Measurements from ENCODE around the gene FKRP. TPM values are rescaled to one million over a fixed set of nuclear protein-coding genes. Genes with fewer than 3 reads are reported as not detected.

Gene FKRP
- total RNA-seq, 1 donor from 2014 or later = 15.3 TPM

DNA sequence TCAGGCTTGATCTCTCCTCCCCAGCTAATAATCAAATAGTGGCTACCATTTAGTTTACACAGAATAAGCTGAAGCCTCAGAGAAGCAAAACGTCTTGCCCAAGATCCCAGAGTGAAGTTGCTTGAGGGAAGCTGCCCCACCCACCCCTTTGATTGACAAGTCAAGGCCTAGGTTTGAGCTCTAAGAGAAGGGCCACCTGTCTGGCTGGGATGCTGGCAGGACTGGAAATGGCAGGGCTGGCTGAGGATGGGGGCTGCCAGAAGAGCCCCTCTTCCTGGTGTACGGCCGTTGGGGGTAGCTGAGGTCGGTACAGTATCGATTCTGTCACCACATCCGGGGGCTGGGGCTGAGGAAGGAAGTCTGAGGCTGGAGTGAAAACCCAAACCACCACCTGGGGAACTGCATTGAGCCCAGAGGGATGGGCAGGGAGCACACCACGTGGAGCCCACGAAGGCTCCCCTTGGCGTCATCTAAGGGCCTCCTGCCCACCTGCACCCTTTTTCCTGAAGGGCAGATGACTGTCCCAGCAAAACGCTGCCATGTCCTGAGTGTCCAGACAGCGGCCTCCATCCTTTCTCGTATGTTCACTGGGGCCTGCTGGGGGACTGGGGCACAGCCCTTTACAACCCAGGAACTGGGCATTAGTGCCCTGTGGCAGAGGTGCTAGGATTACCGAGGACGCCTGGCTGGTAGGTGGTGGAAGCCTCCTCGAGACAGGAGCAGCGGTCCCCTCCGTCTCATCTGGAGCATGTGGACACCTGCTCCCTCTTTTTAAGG lies 27.5 kb upstream of the FKRP start:
- ATAC-seq (no peak), DNase-seq (peak; percentile 33)
- intact Hi-C loops (cut with micrococcal nuclease) = no loop called here

DNA sequence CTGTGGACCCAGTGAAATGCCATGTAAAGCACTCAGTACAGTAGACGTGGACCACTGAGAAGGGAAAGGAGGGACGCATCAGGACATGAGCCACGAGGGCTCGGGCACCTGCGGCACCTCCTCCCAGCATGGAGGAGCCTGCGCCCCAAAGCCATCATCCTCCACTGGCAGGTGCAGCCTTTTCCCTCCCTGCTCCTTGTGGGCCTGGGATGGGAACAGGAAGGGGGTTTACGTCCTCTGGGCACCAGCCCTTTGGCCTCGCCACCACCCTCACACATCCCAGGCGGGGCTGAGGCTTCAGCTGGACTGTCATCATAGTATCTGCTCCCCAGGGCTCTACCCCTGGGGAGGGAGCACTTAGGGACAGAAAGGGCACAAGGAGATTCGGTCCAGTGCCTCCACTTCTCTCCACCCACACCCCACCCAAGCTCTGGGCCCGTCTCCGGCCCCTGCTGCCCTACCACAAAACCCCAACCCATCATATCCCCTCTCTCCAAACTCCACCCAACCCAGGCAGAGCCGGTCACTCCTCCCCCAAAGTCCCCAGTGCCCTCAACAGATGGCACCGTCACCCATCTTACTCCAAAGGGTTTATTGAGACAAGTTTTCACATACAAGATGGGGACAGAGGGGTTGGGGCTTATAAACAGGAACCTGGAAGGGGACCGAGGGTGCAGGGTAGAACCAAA lies 26.8 kb upstream of the FKRP start:
- intact Hi-C loops (cut with micrococcal nuclease) = no loop called here
- DNase-seq = no peak
- no peak for ATAC-seq

DNA sequence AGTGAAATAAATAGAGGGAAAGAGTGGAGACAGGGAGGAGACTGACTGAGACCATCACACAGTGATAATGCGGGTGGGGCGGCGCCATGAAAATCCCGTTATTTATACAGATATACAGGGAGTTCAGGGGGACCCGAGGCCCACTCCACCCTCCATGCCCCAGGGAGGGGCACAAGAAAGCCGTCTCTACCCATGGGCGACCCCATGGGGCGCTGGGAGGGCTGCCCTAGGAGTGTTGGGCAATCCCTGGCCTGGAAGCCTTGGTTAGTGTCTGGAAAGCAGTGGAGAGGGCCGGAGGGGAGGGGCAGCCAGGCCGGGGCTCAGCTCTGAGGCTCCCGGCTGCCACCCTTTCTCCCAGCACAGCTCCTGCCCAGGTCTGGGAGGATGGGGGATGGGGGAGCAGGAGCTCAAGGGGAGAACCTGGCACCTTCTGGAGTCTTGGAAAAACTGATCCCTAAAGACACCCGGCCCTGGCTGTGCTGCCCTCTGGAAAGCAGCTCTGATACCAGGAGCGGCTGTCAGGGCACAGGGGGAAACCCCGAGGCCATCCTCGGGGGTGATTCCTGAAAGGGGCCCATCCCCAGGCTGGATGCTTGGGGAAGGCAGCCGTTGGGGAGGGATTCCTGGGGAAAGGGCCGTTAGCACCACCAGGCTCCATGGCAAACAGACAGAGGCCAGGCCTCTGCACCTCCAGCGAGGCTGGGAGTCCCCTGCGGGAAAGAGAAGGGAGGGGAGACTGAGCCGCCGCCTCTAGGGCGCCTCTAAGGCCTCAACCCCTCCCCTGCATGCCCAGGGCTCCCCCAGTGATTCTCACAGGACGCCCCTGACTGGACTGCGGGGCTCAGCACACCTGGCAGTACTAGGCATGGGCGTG lies 26.0 kb upstream of the FKRP start:
- intact Hi-C loops (cut with micrococcal nuclease) = no loop called here
- ATAC-seq (no peak), DNase-seq (no peak)

- no peak for DNase-seq
- no peak for ATAC-seq
- intact Hi-C loops (cut with micrococcal nuclease) = no loop called here
These were observed 25.2 kb upstream of the FKRP start for GRCh38 chr19:46720503-46721239.

DNA sequence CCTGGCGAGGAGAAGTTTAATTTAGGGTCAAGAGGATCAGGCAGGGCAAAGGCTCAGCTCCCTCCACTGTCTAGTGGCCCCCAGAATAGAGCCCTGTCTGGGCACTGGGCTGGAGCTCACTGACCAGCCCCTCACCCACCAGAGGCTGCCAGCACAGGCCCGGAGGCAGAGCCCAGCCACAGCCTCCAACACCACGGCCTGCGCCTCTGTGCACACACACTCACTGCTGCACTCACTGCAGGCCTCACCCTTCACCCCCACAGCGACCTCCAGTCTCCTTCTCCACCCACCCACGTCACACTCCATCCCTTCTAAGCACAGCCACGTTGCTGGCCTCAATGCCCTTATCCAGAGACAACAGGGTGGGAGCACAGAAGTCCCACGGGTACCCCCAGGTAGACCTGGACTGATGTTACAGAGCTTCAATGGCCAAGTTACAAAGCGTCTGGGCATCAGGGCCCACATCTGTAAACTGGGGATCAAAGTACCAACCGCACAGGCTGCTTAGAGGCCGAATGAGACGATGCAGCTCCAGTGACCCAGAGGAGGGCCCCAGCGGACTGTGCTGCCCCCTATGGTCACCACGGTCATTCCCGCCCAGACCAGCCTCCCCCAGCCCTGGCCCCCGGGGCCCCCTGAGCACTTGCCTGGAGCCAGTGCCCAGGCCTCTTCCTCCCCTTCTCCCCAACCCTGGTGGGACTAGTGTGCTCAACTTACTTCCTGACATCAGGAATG lies 24.4 kb upstream of the FKRP start:
- ATAC-seq (no peak), DNase-seq (no peak)
- intact Hi-C loops (cut with micrococcal nuclease) = no loop called here

DNA sequence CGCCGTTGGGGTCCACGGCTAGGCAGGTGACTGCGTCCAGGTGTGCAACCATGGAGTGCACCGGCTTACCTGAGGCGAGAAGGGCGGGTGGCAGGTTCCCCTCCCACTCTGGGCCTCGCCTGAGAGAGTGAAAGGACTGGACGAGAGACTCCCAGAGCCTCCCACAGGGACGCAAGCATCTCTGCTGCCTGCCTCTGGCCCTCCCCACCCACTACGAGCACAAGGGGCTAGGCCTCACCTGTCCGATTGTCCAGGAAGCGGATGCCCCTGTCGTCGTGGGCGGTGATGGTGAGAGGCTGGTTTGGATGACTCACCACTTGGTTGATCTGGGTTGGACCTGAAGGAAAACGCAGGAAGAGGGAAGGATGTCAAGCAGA lies 23.9 kb upstream of the FKRP start:
- DNase-seq (no peak), ATAC-seq (no peak)
- intact Hi-C loops (cut with micrococcal nuclease) = no loop called here

- DNase-seq (no peak), ATAC-seq (no peak)
- intact Hi-C loops (cut with micrococcal nuclease) = no loop called here
These were observed 23.3 kb upstream of the FKRP start for GRCh38 chr19:46722421-46723022.

- intact Hi-C loops (cut with micrococcal nuclease) = no loop called here
- DNase-seq (no peak), ATAC-seq (no peak)
These were observed 22.8 kb upstream of the FKRP start for GRCh38 chr19:46723023-46723461.

- intact Hi-C loops (cut with micrococcal nuclease) = no loop called here
- no peak for ATAC-seq
- DNase-seq = no peak
These were observed 22.4 kb upstream of the FKRP start for GRCh38 chr19:46723471-46723870.

GRCh38 chr19:46724468-46724867 lies 21.4 kb upstream of the FKRP start:
- DNase-seq = peak; percentile 24

GRCh38 chr19:46725036-46725820 lies 20.6 kb upstream of the FKRP start:
- ATAC-seq (no peak), DNase-seq (no peak)
- intact Hi-C loops (cut with micrococcal nuclease) = no loop called here

More at GRCh38 chr19:46724468-46724867, 21.4 kb upstream of the FKRP start:
- intact Hi-C loops (cut with micrococcal nuclease) = no loop called here
- ATAC-seq = no peak

- ATAC-seq = no peak
- no peak for DNase-seq
- intact Hi-C loops (cut with micrococcal nuclease) = no loop called here
These were observed 19.9 kb upstream of the FKRP start for GRCh38 chr19:46725859-46726393.

DNA sequence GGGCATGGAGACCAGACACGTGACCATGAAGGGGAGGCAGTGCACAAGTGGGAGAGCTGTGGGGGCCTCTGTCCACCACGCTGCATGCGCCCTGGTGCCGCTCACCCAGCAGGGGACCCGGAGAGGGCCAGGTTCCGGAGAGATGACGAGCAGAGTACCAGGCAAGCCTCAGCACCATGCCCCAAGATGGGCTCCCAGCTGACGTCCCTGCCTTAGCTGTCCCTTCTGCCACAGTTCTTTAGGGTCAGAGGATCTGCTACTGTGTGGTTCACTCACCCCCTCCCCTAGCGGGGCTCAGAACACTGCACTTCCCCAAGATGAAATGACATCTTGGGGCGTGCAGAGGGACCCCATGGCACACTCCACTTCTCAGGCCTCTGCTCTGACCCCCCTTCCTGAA lies 19.3 kb upstream of the FKRP start:
- no peak for ATAC-seq
- intact Hi-C loops (cut with micrococcal nuclease) = no loop called here
- no peak for DNase-seq

GRCh38 chr19:46726971-46727501 lies 18.8 kb upstream of the FKRP start:
- ATAC-seq (no peak), DNase-seq (no peak)
- intact Hi-C loops (cut with micrococcal nuclease) = no loop called here

- intact Hi-C loops (cut with micrococcal nuclease) = no loop called here
- DNase-seq (no peak), ATAC-seq (no peak)
These were observed 18.1 kb upstream of the FKRP start for GRCh38 chr19:46727757-46728156.

DNA sequence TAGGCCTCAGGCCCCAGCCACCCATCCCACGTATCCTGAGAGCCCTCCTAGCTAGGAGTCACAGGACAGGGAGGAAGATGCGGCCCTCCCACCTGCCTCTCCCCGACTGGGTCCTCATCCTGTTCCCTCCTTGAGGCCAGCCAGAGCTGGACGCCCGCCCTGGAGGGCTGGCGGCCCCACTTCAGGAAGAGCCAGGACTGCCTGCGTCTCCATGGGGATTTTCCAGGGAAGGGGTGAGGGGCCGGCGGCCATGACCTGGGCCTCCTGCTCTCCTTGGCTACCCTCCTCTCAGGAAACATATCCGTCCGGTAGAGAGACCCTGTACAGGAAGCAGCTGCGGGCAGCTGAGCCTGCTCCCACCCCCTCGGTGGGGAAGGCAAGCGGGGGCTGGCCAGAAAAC lies 17.6 kb upstream of the FKRP start:
- ATAC-seq (peak; percentile 44), DNase-seq (peak; percentile 65)
- intact Hi-C loops (cut with micrococcal nuclease) = no loop called here

Data from left ventricle myocardium superior (tissue), 1 donor.